ENCODE measurements around the gene CD22.

Gene CD22

DNA sequence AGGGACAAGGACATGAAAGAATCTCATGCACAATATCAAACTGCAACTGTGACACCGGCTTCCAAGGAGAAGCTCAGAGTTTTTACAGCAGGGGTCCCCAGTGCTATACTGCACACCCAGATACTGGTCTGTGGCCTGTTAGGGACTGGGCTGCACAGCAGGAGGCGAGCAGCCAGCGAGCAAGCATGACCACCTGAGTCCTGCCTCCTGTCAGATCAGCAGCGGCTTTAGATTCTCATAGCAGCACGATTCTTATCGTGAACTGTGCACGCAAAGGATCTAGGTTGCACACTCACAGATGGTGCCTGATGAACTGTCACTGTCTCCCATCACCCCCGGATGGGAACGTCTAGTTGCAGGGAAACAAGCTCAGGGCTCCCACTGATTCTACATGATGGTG is 13.1 kb upstream of the CD22 start:
- peak; percentile 43 for DNase-seq

- DNase-seq, result no peak
These were observed 12.4 kb upstream of the CD22 start for GRCh38 chr19:35316560-35316959.

DNA sequence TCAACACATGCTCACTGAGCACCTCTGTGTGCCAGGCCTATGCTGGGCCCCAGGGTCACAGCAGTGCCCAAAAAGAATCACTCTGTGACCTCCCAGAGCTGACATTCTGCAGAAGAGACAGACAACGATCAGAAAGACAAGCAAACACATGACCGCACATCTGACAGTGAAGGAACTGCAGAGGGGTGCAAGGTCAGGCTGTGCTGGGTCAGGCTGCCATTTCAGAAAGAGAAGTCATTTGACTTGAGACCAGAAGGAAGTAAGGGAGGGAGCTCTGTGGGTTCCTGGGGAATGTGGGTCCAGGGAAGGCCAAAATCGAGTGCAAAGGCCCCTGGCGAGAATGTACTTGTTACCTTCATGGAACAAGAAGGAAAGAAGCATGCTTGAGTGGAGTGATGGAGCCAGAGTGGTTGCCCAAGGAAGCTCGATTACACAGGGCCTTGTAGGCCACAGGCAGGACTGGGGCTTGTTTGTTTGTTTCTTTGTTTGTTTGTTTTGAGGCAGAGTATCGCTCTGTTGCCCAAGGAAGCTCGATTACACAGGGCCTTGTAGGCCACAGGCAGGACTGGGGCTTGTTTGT is 11.4 kb upstream of the CD22 start:
- DNase-seq, result no peak

DNA sequence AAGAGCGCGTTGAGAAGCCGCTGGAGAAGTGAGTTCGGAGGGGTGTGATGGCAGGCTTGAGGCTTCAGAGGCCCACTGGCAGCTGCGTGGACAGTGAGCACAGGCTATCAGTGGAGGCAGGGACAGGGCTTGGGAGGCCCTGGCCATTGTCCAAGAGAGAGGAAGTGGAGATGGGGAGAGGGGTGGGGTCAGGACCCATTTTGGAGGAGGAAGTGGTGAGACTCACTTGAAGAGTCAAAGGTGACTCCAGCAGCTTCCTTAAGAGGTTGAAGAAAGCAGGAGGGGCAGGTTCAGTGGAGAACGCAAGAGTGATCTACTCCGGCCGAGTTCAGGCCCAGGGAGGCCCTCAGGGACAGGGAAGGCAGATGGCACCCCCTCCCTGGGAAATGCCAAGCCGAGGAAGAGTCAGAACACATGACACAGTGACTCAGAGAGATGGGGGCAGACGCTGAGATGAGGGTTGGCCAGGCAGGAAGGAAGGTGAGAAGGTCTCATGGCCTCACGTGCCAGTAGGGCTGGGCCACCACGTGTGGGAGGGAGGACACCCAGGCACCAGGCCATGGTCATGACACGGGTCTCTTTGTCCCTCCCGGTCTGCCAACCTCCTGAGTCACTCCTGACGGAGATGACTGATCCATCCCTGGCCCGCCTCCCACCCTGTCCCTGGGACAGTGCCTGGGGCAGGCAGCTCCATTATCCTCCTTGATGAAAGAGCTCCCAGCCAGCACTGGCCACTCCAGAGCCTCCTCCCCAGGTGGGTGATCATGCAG is 10.1 kb upstream of the CD22 start:
- DNase-seq, result no peak

DNA sequence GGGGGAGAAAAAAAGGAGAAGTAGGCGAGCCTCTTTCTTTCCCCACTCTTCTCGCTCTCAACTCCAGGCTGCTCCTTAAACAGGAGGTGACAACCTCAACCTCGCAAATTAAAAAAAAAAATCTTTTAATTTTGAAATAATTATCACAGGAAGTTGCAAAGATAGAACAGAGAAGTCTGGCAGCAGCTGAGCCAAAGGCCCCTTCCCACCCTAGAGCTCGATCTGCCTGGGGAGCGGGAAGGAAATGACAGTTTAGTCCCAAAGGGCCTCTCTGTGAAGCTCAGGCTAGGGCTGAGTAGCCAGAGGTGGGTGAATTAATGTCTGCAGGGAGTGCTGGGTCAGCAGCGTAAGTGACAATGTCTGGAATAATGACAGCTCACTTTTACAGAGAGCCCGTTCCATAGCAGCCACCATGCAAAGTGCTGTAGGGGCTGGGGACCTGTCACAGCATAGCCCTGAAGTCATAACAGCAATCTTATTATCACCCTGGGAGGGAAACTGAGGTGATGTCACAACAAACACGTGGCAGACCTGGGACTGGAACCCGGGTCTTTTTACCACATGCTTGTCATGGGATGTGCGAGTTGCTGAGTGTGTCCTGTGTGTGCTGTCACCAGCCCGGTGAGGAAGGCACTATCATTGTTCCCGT is 8.8 kb upstream of the CD22 start:
- peak; percentile 50 for DNase-seq

DNA sequence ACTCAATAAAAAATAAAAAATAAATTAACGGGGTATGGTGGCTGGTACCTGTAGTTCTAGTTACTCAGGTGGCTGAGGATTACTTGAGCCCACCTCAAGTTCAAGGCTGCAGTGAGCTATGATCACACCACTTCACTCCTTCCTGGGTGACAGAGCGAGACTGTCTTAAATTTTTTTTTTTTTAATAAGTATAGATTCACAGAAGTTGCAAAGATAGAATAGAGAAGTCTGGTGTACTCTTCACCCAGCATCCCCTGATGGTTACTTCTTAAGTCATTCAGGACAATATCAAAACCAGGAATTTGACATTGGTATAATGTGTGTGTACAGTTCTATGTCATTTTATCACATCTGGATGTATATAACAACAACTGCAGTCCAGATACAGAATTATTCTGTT is 7.7 kb upstream of the CD22 start:
- DNase-seq, result no peak

DNA sequence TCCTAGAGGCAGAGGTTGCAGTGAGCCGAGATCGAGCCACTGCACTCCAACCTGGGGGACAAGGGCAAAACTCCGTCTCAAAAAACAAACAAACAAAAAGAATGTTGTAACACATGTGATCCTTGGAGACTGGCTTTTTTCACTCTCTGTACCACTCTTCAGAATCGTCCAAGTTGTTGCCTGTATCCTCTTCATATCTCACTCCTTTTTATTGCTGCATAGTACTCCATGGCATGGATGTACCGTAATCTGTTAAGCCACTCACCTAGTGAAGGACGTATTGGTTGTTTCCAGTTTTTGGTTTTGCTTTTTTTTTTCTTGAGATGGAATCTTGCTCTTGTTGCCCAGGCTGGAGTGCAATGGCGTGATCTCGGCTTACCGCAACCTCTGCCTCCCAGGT is 7.0 kb upstream of the CD22 start:
- no peak for DNase-seq

- DNase-seq, result no peak
These were observed 1.3 kb upstream of the CD22 start for GRCh38 chr19:35327642-35328041.

DNA sequence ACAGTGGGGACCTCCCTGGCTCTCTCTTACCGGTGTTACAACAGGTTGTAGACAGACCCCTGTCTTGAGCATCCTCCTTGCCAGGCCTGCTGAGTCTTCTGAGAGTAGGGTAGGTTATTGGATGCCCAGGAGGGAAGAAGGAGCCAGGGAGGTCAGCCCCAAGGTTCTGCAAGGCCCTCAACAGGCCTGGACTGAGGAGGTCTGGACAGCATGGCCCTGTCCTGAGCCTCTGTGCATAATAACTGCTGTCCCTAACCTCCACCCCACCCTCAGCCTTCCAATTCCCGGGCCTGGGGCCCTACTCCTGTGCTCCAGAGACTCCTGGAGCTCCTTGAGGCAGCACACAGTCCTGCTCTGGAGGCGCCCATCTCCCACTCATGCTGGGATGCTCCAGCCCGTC is 336 bp downstream of the CD22 start:
- DNase-seq, result no peak

GRCh38 chr19:35330475-35330874 is 1.5 kb downstream of the CD22 start:
- DNase-seq, result no peak

GRCh38 chr19:35331551-35332214 is 2.7 kb downstream of the CD22 start:
- DNase-seq, result no peak

DNA sequence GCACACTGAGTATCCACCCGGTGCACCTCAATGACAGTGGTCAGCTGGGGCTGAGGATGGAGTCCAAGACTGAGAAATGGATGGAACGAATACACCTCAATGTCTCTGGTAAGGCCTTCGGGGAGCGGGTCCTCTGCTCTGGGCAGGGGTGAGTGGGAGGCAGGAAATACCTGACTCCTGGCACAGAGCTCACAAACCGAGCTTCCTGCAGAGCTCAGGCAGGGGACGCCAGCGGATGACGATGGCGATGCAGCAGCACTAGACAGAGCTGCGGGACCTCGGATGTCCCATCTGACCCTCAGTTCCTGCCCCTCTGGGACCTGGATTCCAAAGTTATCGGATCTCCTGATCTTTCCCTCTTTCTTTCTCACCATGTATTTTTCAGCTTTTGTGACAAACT is 3.8 kb downstream of the CD22 start:
- DNase-seq, result no peak

- no peak for DNase-seq
These were observed 5.3 kb downstream of the CD22 start for GRCh38 chr19:35334144-35334753.

DNA sequence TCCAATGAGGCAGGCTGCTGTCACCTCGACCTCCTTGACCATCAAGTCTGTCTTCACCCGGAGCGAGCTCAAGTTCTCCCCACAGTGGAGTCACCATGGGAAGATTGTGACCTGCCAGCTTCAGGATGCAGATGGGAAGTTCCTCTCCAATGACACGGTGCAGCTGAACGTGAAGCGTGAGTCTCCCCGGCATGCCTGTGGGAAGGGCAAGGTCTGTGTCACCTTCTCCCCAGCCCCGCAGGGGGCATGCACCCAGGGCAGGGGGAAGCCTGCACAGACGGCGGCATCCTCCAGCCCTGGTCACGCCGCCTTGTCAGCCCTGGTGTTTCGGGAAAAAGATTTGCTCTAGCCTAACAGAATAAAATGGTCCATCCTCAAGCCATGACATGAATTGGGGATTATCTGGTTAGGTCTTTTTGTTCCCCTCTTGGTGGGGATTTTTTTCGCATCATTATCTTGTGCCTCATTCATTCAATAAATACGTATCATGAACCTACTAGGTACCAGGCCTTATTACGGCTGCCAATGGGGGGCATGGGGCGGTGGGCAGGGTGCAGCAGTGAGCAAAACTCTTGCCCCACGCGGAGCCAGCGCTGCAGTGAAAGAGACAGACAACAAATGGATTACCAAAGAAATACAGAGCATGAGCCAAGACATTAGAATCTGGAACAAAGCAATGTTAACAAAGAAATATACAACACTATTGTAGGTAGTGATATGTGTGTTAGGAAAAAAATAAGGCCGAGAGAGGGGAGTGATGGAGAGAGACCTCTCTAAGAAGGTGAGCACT is 7.4 kb downstream of the CD22 start:
- no peak for DNase-seq

GRCh38 chr19:35337097-35337983 is 8.4 kb downstream of the CD22 start:
- no peak for DNase-seq

GRCh38 chr19:35337984-35338296 is 9.0 kb downstream of the CD22 start:
- no peak for DNase-seq

- DNase-seq, result no peak
These were observed 11.4 kb downstream of the CD22 start for GRCh38 chr19:35340431-35340830.

GRCh38 chr19:35341006-35341405 is 12.0 kb downstream of the CD22 start:
- DNase-seq, result no peak

DNA sequence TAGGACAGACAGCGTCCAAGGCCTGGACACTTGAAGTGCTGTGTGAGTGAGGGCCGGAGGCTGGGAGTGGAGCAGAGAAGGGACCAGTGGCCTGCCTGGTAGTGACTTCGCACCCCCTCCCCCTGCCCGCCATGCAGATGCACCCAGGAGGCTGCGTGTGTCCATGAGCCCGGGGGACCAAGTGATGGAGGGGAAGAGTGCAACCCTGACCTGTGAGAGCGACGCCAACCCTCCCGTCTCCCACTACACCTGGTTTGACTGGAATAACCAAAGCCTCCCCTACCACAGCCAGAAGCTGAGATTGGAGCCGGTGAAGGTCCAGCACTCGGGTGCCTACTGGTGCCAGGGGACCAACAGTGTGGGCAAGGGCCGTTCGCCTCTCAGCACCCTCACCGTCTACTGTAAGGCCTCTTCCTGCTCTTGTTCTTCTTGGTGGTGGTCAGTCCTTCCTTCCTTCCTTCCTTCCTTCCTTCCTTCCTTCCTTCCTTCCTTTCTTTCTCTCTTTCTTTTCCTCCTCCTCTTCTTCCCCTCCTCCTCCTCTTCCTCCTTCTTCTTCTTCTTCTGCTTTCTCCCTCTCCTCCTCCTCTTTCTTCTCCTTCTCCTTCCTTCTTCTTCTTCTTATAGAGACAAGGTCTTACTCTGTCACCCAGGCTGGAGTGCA is 12.7 kb downstream of the CD22 start:
- no peak for DNase-seq

GRCh38 chr19:35342430-35342829 is 13.4 kb downstream of the CD22 start:
- DNase-seq, result peak; percentile 49

DNA sequence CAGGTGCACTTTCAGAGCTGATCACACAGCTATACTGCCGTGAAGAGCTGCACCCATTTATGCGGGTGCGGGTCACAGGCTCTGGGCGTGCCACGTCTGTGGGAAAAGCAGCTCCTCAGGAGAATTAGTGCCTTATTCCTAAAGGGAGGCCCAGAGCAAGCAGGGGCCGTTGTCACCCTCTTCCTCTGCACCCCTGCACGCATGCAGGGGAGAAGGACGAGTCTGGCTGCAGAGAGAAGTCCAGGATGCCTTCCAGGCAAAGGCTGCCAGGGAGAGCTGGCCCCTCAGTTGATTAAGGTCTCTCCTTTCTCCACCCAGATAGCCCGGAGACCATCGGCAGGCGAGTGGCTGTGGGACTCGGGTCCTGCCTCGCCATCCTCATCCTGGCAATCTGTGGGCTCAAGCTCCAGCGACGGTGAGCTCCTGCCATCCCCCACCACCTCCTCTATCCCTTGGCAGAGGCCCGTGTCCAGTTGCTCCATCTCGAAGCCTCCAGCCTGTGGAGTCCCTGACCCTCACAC is 15.6 kb downstream of the CD22 start:
- no peak for DNase-seq
